Thoracic aorta (tissue), 2 donors: Measurements from ENCODE around the gene NFATC2IP. TPM values are rescaled to one million over a fixed set of nuclear protein-coding genes. Genes with fewer than 3 reads are reported as not detected.
"Not testable (repeated sequence)": the region's sequence is repeated elsewhere in the genome, so short reads cannot be mapped to it uniquely, and the experiment has no call there.

ENCODE experiments used
- ATAC-seq: fragments of 150-250 bp; one replicate; pipeline ENCODE4 v1.8.0; 2017; ENCODE audit warnings: low read depth; ENCODE audit not compliant: insufficient number of reproducible peaks, low FRiP score
- DNase-seq: peaks from one replicate; pipeline ENCODE4 v3.0.0-alpha.2; 2020; ENCODE audit warnings: low spot score
- H3K27ac ChIP-seq, 2 donors: fragments of 200-600 bp; sonication (generic); 1 replicate in 1 of 2; 2 replicates in 1 of 2; pipeline ENCODE4 v1.5.1; 2016; ENCODE audit warnings: mild to moderate bottlenecking in 2 of 2, moderate library complexity in 2 of 2
- H3K27me3 ChIP-seq: fragments of 200-600 bp; sonication (generic); replicated peaks from 2 replicates; pipeline ENCODE4 v1.6.0; 2016; ENCODE audit warnings: mild to moderate bottlenecking; ENCODE audit not compliant: insufficient read depth
- H3K36me3 ChIP-seq: fragments of 200-600 bp; sonication (generic); one replicate; pipeline ENCODE4 v1.5.1; 2016
- H3K4me1 ChIP-seq, 2 donors: fragments of 200-600 bp; sonication (generic); 1 replicate in 1 of 2; 2 replicates in 1 of 2; pipeline versions ENCODE4 v1.5.1 to v1.6.0; 2016; ENCODE audit warnings: low read depth in 2 of 2, mild to moderate bottlenecking in 1 of 2; ENCODE audit not compliant: control insufficient read depth in 1 of 2
- H3K4me3 ChIP-seq: fragments of 200-600 bp; sonication (generic); 2 replicates; pipeline ENCODE4 v1.5.1; 2016; ENCODE audit warnings: mild to moderate bottlenecking
- H3K9me3 ChIP-seq: fragments of 200-600 bp; sonication (generic); 2 replicates; pipeline ENCODE4 v1.5.1; 2016
- CTCF ChIP-seq: fragments of 200-600 bp; sonication (generic); IDR thresholded peaks from one replicate; pipeline ENCODE4 v1.5.1; 2019; ENCODE audit warnings: antibody characterized with exemption
- total RNA-seq, 2 donors: library from RNA; depleted of rRNA; stranded (reverse); fragments of >200 nt; gene quantifications; one replicate each; pipeline versions ENCODE4 v1.1.0 to v1.2.3, GENCODE V29; 2016

Gene NFATC2IP
- total RNA-seq, 2 donors from 2014 or later, result 38.4 to 45.5 TPM

GRCh38 chr16:28974437-28975157 is 23.9 kb downstream of the NFATC2IP start, which contains the start of gene SPNS1:
Gene SPNS1 (plus strand): TSS chr16:28974778. CDS start chr16:28975152, 374 bp downstream.
- peak; percentile 92 for DNase-seq
- no peaks in the 10 kb centered on the region for H3K27me3 ChIP-seq
- no peaks in the 10 kb centered on the region for H3K36me3 ChIP-seq
- H3K27ac ChIP-seq, result peak within 1 kb of the TSS; percentile 78 to 79
- H3K4me3 ChIP-seq, result peak within 1 kb of the TSS; percentile 84
- H3K9me3 ChIP-seq, result no peaks in the 10 kb centered on the region
- peak; percentile 86 for ATAC-seq
- no peak for TF ChIP-seq CTCF
- H3K4me1 ChIP-seq, result peaks cover 8 to 12% of the 10 kb centered on the region in 2 donors

GRCh38 chr16:28975158-28975599 is 24.4 kb downstream of the NFATC2IP start:
- H3K27me3 ChIP-seq, result no peaks in the 10 kb centered on the region
- no peaks in the 10 kb centered on the region for H3K9me3 ChIP-seq
- no peak for TF ChIP-seq CTCF
- peaks cover 8 to 12% of the 10 kb centered on the region in 2 donors for H3K4me1 ChIP-seq
- H3K36me3 ChIP-seq, result no peaks in the 10 kb centered on the region
- no peak for DNase-seq
- H3K4me3 ChIP-seq, result peak overlapping the region; percentile 84
- H3K27ac ChIP-seq, result peak overlapping the region; percentile 49 to 78
- no peak for ATAC-seq

- ATAC-seq (no peak), DNase-seq (no peak)
- H3K4me3 ChIP-seq, result no peak overlapping the region
- H3K27ac ChIP-seq, result no peak overlapping the region
- peaks cover 20% of the 10 kb centered on the region for H3K36me3 ChIP-seq
- H3K27me3 ChIP-seq, result no peaks in the 10 kb centered on the region
- peaks cover 8 to 12% of the 10 kb centered on the region in 2 donors for H3K4me1 ChIP-seq
- peak; percentile 12 for TF ChIP-seq CTCF
- H3K9me3 ChIP-seq, result no peaks in the 10 kb centered on the region
These were observed 27.2 kb downstream of the NFATC2IP start for GRCh38 chr16:28977703-28978662.

GRCh38 chr16:28980330-28980729 is 29.6 kb downstream of the NFATC2IP start:
- H3K27ac ChIP-seq, ATAC-seq, DNase-seq, H3K9me3 ChIP-seq, H3K4me3 ChIP-seq, H3K27me3 ChIP-seq, H3K4me1 ChIP-seq: not testable (repeated sequence)
- peaks cover 33% of the 10 kb centered on the region for H3K36me3 ChIP-seq

GRCh38 chr16:28980929-28981328 is 30.2 kb downstream of the NFATC2IP start:
- Histone ChIP-seq H3K9me3 (no peaks in the 10 kb centered on the region), H3K4me3 (no peak overlapping the region), H3K36me3 (peaks cover 33% of the 10 kb centered on the region), H3K27ac (no peak overlapping the region), H3K4me1 (peaks cover 0 to 1% of the 10 kb centered on the region in 2 donors), H3K27me3 (no peaks in the 10 kb centered on the region)
- TF ChIP-seq CTCF, result no peak
- DNase-seq (no peak), ATAC-seq (no peak)
